Lower leg skin (tissue), 3 donors: Measurements from ENCODE around the gene GSK3B.

ENCODE experiments used
- CTCF ChIP-seq, 3 donors: fragments of 450-650 bp; IDR thresholded peaks; one replicate each; pipeline ENCODE4 v1.5.1; 2016; ENCODE audit warnings: antibody characterized with exemption in 3 of 3, mild to moderate bottlenecking in 3 of 3, moderate library complexity in 2 of 3
- POLR2A ChIP-seq, 2 donors: fragments of 450-650 bp; IDR thresholded peaks; one replicate each; pipeline ENCODE4 v1.6.1; 2016 to 2017; ENCODE audit warnings: antibody characterized with exemption in 2 of 2, mild to moderate bottlenecking in 1 of 2, moderate library complexity in 1 of 2

GRCh38 chr3:119990888-119991287 lies 103.4 kb downstream of the GSK3B start:
- TF ChIP-seq CTCF (IDR thresholded peaks at IDR 0.05) = no peak
- TF ChIP-seq POLR2A (IDR thresholded peaks at IDR 0.05) = no peak
